PFSK-1 (cell line): ENCODE results near the gene MCAT.

Experiments
- FOXP2 ChIP-seq: optimal IDR thresholded peaks from 2 replicates; pipeline ENCODE3; 2011; ENCODE audit warnings: borderline replicate concordance, control low read depth, inconsistent platforms; ENCODE audit not compliant: insufficient read depth; ENCODE audit errors: extremely low read length, extremely low read depth
- POLR2AphosphoS5 ChIP-seq: IDR thresholded peaks from 2 replicates; pipeline ENCODE4 v1.6.1; 2012; ENCODE audit warnings: low read depth, mild to moderate bottlenecking, control low read depth, low read length, moderate library complexity
- SIN3A ChIP-seq: IDR thresholded peaks from 2 replicates; pipeline ENCODE4 v1.6.1; 2012; ENCODE audit warnings: mild to moderate bottlenecking, low read length, moderate library complexity, borderline replicate concordance; ENCODE audit not compliant: insufficient read depth
- TAF1 ChIP-seq: IDR thresholded peaks from 2 replicates; pipeline ENCODE4 v1.6.1; 2012; ENCODE audit warnings: low read length, control low read depth, borderline replicate concordance; ENCODE audit not compliant: insufficient read depth
- TF ChIP-seq, protein P1 (sequence below), 2 experiments: IDR thresholded peaks; 2 replicates each; pipeline versions ENCODE4 v1.6.1 to v1.8.0; 2011 to 2012; ENCODE audit warnings: low read depth in 2 of 2, low read length in 2 of 2, control low read depth in 1 of 2, inconsistent platforms in 1 of 2, mild to moderate bottlenecking in 1 of 2, moderate library complexity in 1 of 2; ENCODE audit not compliant: insufficient read depth in 1 of 2

DNA sequence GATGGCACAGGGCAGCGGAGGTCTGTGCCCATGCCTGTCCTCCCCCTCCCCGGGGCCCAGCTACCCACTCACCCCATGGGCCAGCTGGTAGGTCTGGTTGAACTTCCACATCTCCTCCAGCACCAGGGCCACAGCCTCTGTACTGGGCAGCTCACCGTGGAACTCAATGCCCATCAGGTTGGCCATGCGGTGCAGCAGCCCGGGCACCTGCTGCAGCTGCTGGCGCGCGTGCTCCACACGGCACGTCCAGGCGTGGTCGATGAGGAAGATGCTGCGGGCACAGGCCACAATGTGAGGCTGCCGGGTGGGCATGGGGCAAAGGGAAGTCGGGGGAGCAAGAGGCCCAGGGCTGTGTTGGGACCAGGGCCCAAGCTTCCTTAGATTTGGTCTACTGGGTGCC, 37.5 kb upstream of the MCAT start:
- no peak for TF ChIP-seq POLR2AphosphoS5
- TF ChIP-seq TAF1, result no peak
- TF ChIP-seq SIN3A, result no peak
- TF ChIP-seq FOXP2, result no peak
- TF ChIP-seq, protein P1, sequence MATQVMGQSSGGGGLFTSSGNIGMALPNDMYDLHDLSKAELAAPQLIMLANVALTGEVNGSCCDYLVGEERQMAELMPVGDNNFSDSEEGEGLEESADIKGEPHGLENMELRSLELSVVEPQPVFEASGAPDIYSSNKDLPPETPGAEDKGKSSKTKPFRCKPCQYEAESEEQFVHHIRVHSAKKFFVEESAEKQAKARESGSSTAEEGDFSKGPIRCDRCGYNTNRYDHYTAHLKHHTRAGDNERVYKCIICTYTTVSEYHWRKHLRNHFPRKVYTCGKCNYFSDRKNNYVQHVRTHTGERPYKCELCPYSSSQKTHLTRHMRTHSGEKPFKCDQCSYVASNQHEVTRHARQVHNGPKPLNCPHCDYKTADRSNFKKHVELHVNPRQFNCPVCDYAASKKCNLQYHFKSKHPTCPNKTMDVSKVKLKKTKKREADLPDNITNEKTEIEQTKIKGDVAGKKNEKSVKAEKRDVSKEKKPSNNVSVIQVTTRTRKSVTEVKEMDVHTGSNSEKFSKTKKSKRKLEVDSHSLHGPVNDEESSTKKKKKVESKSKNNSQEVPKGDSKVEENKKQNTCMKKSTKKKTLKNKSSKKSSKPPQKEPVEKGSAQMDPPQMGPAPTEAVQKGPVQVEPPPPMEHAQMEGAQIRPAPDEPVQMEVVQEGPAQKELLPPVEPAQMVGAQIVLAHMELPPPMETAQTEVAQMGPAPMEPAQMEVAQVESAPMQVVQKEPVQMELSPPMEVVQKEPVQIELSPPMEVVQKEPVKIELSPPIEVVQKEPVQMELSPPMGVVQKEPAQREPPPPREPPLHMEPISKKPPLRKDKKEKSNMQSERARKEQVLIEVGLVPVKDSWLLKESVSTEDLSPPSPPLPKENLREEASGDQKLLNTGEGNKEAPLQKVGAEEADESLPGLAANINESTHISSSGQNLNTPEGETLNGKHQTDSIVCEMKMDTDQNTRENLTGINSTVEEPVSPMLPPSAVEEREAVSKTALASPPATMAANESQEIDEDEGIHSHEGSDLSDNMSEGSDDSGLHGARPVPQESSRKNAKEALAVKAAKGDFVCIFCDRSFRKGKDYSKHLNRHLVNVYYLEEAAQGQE (IDR thresholded peaks at IDR 0.05; ENCODE audit: insufficient read depth in 1 of 2, low read depth in 2 of 2, low read length in 2 of 2), result no peak
